HCT116 (cell line): Measurements from ENCODE around the gene APOBEC3G. TPM values are rescaled to one million over a fixed set of nuclear protein-coding genes. Genes with fewer than 3 reads are reported as not detected.

Experiments
- ATAC-seq: fragments of 200-7000 bp; cut with Tn5 transposase; 2 replicates; pipeline ENCODE4 v1.9.1; 2020; ENCODE audit warnings: mild to moderate bottlenecking, moderate library complexity
- BruUV-seq: library from RNA; stranded (reverse); fragments of 400-500 nt; replicated peaks from 2 replicates; lab custom pipeline; 2021; lab: Mats Ljungman, UMichigan
- CTCF ChIA-PET: fragments of 300-600 bp; sonication (Branson Sonifier 250); formaldehyde crosslinking; loops from one replicate; lab custom pipeline; 2021; ENCODE audit warnings: antibody characterized with exemption; lab: Charles Lee
- POLR2A ChIA-PET: fragments of 300-600, 350-600 bp; sonication (Branson Sonifier 250); formaldehyde crosslinking; loops from one replicate; lab custom pipeline; 2021; ENCODE audit warnings: antibody characterized with exemption; lab: Charles Lee
- RAD21 ChIA-PET, 2 experiments: fragments of 300-600 bp; sonication (Branson Sonifier 250); formaldehyde crosslinking; loops; one replicate each; lab custom pipeline; 2023; ENCODE audit warnings: low total read pairs in 2 of 2; ENCODE audit not compliant: uncharacterized antibody in 2 of 2, unreplicated experiment in 2 of 2, low non-redundant PET in 1 of 2; lab: Charles Lee
- DNase-seq: peaks from one replicate; pipeline ENCODE4 v3.0.0-alpha.2; 2010; ENCODE audit warnings: low read depth, low spot score
- H2AFZ ChIP-seq: fragments of 200-600 bp; shearing (Covaris generic), sonication (generic); 2 replicates; pipeline ENCODE4 v1.6.1; 2017; ENCODE audit warnings: low read depth, mixed run types, mixed read lengths, antibody characterized with exemption, low read length; ENCODE audit not compliant: poor library complexity, severe bottlenecking
- H3K27ac ChIP-seq: 2 replicates; pipeline ENCODE4 v1.5.1; 2012; ENCODE audit warnings: low read depth, low read length
- H3K27me3 ChIP-seq: fragments of 200-600 bp; sonication (generic); 2 replicates; pipeline ENCODE4 v1.6.1; 2016; ENCODE audit warnings: mixed run types, low read length, mixed read lengths; ENCODE audit not compliant: insufficient read depth
- H3K36me3 ChIP-seq, 2 experiments: fragments of 200-500 bp in 1 of 2; fragments of 200-600 bp in 1 of 2; sonication (Bioruptor generic) in 1 of 2; sonication (generic) in 1 of 2; 2 replicates each; pipeline versions ENCODE4 v1.5.1 to v1.6.1; 2014 to 2016; ENCODE audit warnings: low read length in 2 of 2, inconsistent platforms in 1 of 2, mixed read lengths in 1 of 2, mixed run types in 1 of 2; ENCODE audit not compliant: insufficient read depth in 2 of 2, control insufficient read depth in 1 of 2
- H3K4me1 ChIP-seq, 2 experiments: fragments of 200-600 bp in 1 of 2; sonication (generic) in 1 of 2; 2 replicates each; pipeline versions ENCODE4 v1.5.1 to v1.6.1; 2012 to 2017; ENCODE audit warnings: low read length in 2 of 2, inconsistent platforms in 1 of 2, mild to moderate bottlenecking in 1 of 2, mixed read lengths in 1 of 2, mixed run types in 1 of 2, moderate library complexity in 1 of 2; ENCODE audit not compliant: insufficient read depth in 2 of 2, control insufficient read depth in 1 of 2
- H3K4me2 ChIP-seq: fragments of 200-600 bp; sonication (generic); 2 replicates; pipeline ENCODE4 v1.6.1; 2017; ENCODE audit warnings: mixed run types, low read length, mixed read lengths
- H3K4me3 ChIP-seq, 2 experiments: fragments of 200-600 bp in 1 of 2; sonication (generic) in 1 of 2; replicated peaks in 1 of 2; 2 replicates each; pipeline ENCODE4 v1.5.1; 2011 to 2016; ENCODE audit warnings: low read length in 2 of 2, control low read depth in 1 of 2, low read depth in 1 of 2, mild to moderate bottlenecking in 1 of 2, mixed read lengths in 1 of 2, mixed run types in 1 of 2
- H3K79me2 ChIP-seq: fragments of 200-600 bp; sonication (generic); 2 replicates; pipeline ENCODE4 v1.6.1; 2017; ENCODE audit warnings: mild to moderate bottlenecking, mixed run types, low read length, moderate library complexity, mixed read lengths; ENCODE audit not compliant: insufficient read depth
- H3K9ac ChIP-seq: fragments of 200-600 bp; sonication (generic); 2 replicates; pipeline ENCODE4 v1.6.1; 2016; ENCODE audit warnings: low read length, mixed read lengths
- H3K9me2 ChIP-seq: fragments of 200-600 bp; sonication (generic), shearing (Covaris generic); 2 replicates; pipeline ENCODE4 v1.6.1; 2017; ENCODE audit warnings: mixed run types, mild to moderate bottlenecking, moderate library complexity; ENCODE audit not compliant: insufficient read depth
- H3K9me3 ChIP-seq, 2 experiments: fragments of 200-500 bp in 1 of 2; fragments of 200-600 bp in 1 of 2; sonication (Bioruptor generic) in 1 of 2; sonication (generic) in 1 of 2; 2 replicates each; pipeline ENCODE4 v1.6.1; 2014 to 2017; ENCODE audit warnings: low read length in 2 of 2, mixed read lengths in 2 of 2, inconsistent platforms in 1 of 2, low read depth in 1 of 2, mild to moderate bottlenecking in 1 of 2, mixed run types in 1 of 2, moderate library complexity in 1 of 2; ENCODE audit not compliant: control insufficient read depth in 1 of 2, insufficient read depth in 1 of 2
- H4K20me1 ChIP-seq: fragments of 200-600 bp; sonication (generic), shearing (Covaris generic); 2 replicates; pipeline ENCODE4 v1.6.1; 2017; ENCODE audit warnings: mixed run types, mild to moderate bottlenecking, moderate library complexity; ENCODE audit not compliant: insufficient read depth
- CEBPB ChIP-seq: IDR thresholded peaks from 2 replicates; pipeline ENCODE4 v1.6.1; 2012; ENCODE audit warnings: low read depth
- EGR1 ChIP-seq: IDR thresholded peaks from 2 replicates; pipeline ENCODE4 v1.6.1; 2012; ENCODE audit warnings: low read depth
- EZH2 ChIP-seq: fragments of 200-600 bp; sonication (generic); IDR thresholded peaks from 2 replicates; pipeline ENCODE4 v1.6.1; 2017; ENCODE audit warnings: antibody characterized with exemption, mixed run types
- EZH2phosphoT487 ChIP-seq: fragments of 200-600 bp; IDR thresholded peaks from 2 replicates; pipeline ENCODE4 v1.6.1; 2018; ENCODE audit warnings: antibody characterized with exemption, borderline replicate concordance
- POLR2AphosphoS5 ChIP-seq: IDR thresholded peaks from 2 replicates; pipeline ENCODE4 v1.6.1; 2011; ENCODE audit warnings: mild to moderate bottlenecking, low read depth, low read length, moderate library complexity
- RAD21 ChIP-seq: IDR thresholded peaks from 2 replicates; pipeline ENCODE4 v1.6.1; 2012; ENCODE audit warnings: low read depth, mild to moderate bottlenecking
- REST ChIP-seq: IDR thresholded peaks from 2 replicates; pipeline ENCODE4 v1.6.1; 2012; ENCODE audit warnings: low read depth
- SIN3A ChIP-seq: IDR thresholded peaks from 2 replicates; pipeline ENCODE4 v1.6.1; 2012; ENCODE audit warnings: low read depth
- SP1 ChIP-seq: IDR thresholded peaks from 2 replicates; pipeline ENCODE4 v1.6.1; 2012; ENCODE audit warnings: low read depth
- SRF ChIP-seq: IDR thresholded peaks from 2 replicates; pipeline ENCODE4 v1.6.1; 2012; ENCODE audit warnings: low read depth
- YY1 ChIP-seq: IDR thresholded peaks from 2 replicates; pipeline ENCODE4 v1.6.1; 2011; ENCODE audit warnings: low read length, low read depth, moderate library complexity, mild to moderate bottlenecking; ENCODE audit not compliant: insufficient replicate concordance; ENCODE audit errors: extremely low read depth
- ZBTB33 ChIP-seq: IDR thresholded peaks from 2 replicates; pipeline ENCODE4 v1.6.1; 2011; ENCODE audit warnings: mild to moderate bottlenecking, low read length, moderate library complexity; ENCODE audit not compliant: insufficient replicate concordance; ENCODE audit errors: extremely low read depth
- ZFX ChIP-seq: fragments of 450-650 bp; IDR thresholded peaks from 2 replicates; pipeline ENCODE4 v1.6.1; 2017
- intact Hi-C: fragments of 100-400 bp; cut with micrococcal nuclease; formaldehyde crosslinking; loops from 2 replicates; pipeline ENCODE4 v1.10.0; 2022
- total RNA-seq: library from RNA; stranded (reverse); gene quantifications from one replicate; pipeline ENCODE4 v1.2.1, GENCODE V29; 2021; ENCODE audit not compliant: unreplicated experiment

Gene APOBEC3G
- total RNA-seq, 1 experiment from 2014 or later: 0.71 TPM

- POLR2A ChIA-PET: no interaction called here
- Histone ChIP-seq H3K9ac (no peak overlapping the region), H3K27me3 (no peaks in the 10 kb centered on the region), H3K4me1 (peaks cover 9 to 13% of the 10 kb centered on the region in 2 experiments), H3K4me2 (no peak overlapping the region), H3K36me3 (no peaks in the 10 kb centered on the region), H3K27ac (no peak overlapping the region), H2AFZ (no peak overlapping the region), H3K9me3 (no peaks in the 10 kb centered on the region), H3K9me2 (no peaks in the 10 kb centered on the region), H4K20me1 (no peaks in the 10 kb centered on the region), H3K79me2 (no peaks in the 10 kb centered on the region), H3K4me3 (no peak overlapping the region)
- CTCF ChIA-PET: no interaction called here
- ATAC-seq (no peak), DNase-seq (no peak)
- BruUV-seq: no TSS peak
- intact Hi-C loops: no loop called here
- no peak for TF ChIP-seq ZFX
- TF ChIP-seq POLR2AphosphoS5: no peak
- TF ChIP-seq EZH2: no peak
- no peak for TF ChIP-seq EZH2phosphoT487
- no peak for TF ChIP-seq EGR1
- TF ChIP-seq SIN3A: no peak
- TF ChIP-seq YY1: no peak
- TF ChIP-seq SP1: no peak
- TF ChIP-seq RAD21: no peak
- no peak for TF ChIP-seq SRF
- TF ChIP-seq REST: no peak
- no peak for TF ChIP-seq ZBTB33
- TF ChIP-seq CEBPB: no peak
- RAD21 ChIA-PET: no interaction called here
Measured at GRCh38 chr22:39092111-39092862, 15.2 kb downstream of the APOBEC3G start.
